HepG2 (cell line): ENCODE measurements around the gene MGAT4D. TPM values are rescaled to one million over a fixed set of nuclear protein-coding genes. Genes with fewer than 3 reads are reported as not detected.

Experiments
- BORCS8-MEF2B ChIP-seq: sonication (generic); formaldehyde crosslinking; IDR thresholded peaks from 2 replicates; pipeline ENCODE4 v1.8.0; 2022; ENCODE audit warnings: mild to moderate bottlenecking, missing genetic modification reagents
- GTF3A ChIP-seq: sonication (generic); formaldehyde crosslinking; conservative IDR thresholded peaks from 2 replicates; pipeline ENCODE4 v1.4.0; 2020; ENCODE audit warnings: mild to moderate bottlenecking, missing genetic modification reagents
- MED13 ChIP-seq: sonication (generic); formaldehyde crosslinking; IDR thresholded peaks from 2 replicates; pipeline ENCODE4 v1.5.0; 2020; ENCODE audit warnings: missing genetic modification reagents
- MXD4 ChIP-seq: IDR thresholded peaks from 2 replicates; pipeline ENCODE4 v1.6.1; 2016; ENCODE audit warnings: mild to moderate bottlenecking, missing biosample characterization, missing genetic modification reagents
- POLR2AphosphoS2 ChIP-seq: IDR thresholded peaks from 2 replicates; pipeline ENCODE4 v1.6.1; 2011; ENCODE audit warnings: low read depth, low read length, improper control_type of control experiment
- SATB2 ChIP-seq: sonication (generic); formaldehyde crosslinking; IDR thresholded peaks from 2 replicates; pipeline ENCODE4 v1.5.0; 2020; ENCODE audit warnings: missing genetic modification reagents
- U2AF2 ChIP-seq: fragments of 200-400 bp; formaldehyde crosslinking; IDR thresholded peaks from 2 replicates; pipeline ENCODE4 v1.6.1; 2017; ENCODE audit warnings: low read depth, mild to moderate bottlenecking, low read length
- ZMYM4 ChIP-seq: sonication (generic); formaldehyde crosslinking; IDR thresholded peaks from 2 replicates; pipeline ENCODE4 v1.8.1; 2023; ENCODE audit warnings: mild to moderate bottlenecking, missing genetic modification reagents
- polyA plus RNA-seq, 8 experiments: library from polyadenylated mRNA; depleted of rRNA in 3 of 8; stranded (reverse) in 7 of 8; unstranded in 1 of 8; fragments of >200 nt; fragmentation: Illumina TruSeq in 4 of 8; extraction: Trizol in 4 of 8; gene quantifications; 2 replicates each; pipeline versions ENCODE4 v1.2.1 to v1.2.3, GENCODE V29; 2011 to 2016; ENCODE audit warnings: low read depth in 4 of 8, missing spikeins in 1 of 8, mixed read lengths in 1 of 8; ENCODE audit not compliant: insufficient read depth in 1 of 8
- total RNA-seq, 5 experiments: library from RNA; depleted of rRNA; stranded (reverse); fragments of >200 nt; fragmentation: Illumina TruSeq; extraction: Trizol; gene quantifications; 2 replicates each; pipeline ENCODE4 v1.2.3, GENCODE V29; 2016; ENCODE audit warnings: low read depth in 1 of 5
- TF ChIP-seq, protein P1 (sequence below): sonication (generic); formaldehyde crosslinking; conservative IDR thresholded peaks from 2 replicates; pipeline ENCODE4 v1.8.0; 2022; ENCODE audit warnings: low read depth, missing genetic modification reagents
- TF ChIP-seq, protein P2 (sequence below): sonication (generic); formaldehyde crosslinking; IDR thresholded peaks from 2 replicates; pipeline ENCODE4 v1.8.0; 2022; ENCODE audit warnings: mild to moderate bottlenecking, missing genetic modification reagents, moderate library complexity
- TF ChIP-seq, protein P3 (sequence below): sonication (generic); formaldehyde crosslinking; IDR thresholded peaks from 2 replicates; pipeline ENCODE4 v1.4.0; 2020; ENCODE audit warnings: missing genetic modification reagents
- TF ChIP-seq, protein P4 (sequence below): sonication (generic); formaldehyde crosslinking; conservative IDR thresholded peaks from 2 replicates; pipeline ENCODE4 v1.4.0; 2020; ENCODE audit warnings: mild to moderate bottlenecking, missing genetic modification reagents, moderate library complexity
- TF ChIP-seq, protein P5 (sequence below): sonication (generic); formaldehyde crosslinking; IDR thresholded peaks from 2 replicates; pipeline ENCODE4 v1.4.0; 2020; ENCODE audit warnings: missing genetic modification reagents, borderline replicate concordance
- TF ChIP-seq, protein P6 (sequence below): sonication (generic); formaldehyde crosslinking; IDR thresholded peaks from 2 replicates; pipeline ENCODE4 v1.5.1; 2020; ENCODE audit warnings: missing genetic modification reagents, mild to moderate bottlenecking, borderline replicate concordance
- TF ChIP-seq, protein P7 (sequence below): fragments of 450-650 bp; IDR thresholded peaks from 2 replicates; pipeline ENCODE4 v1.6.1; 2016
- TF ChIP-seq, protein P8 (sequence below): sonication (generic); formaldehyde crosslinking; IDR thresholded peaks from 2 replicates; pipeline ENCODE4 v1.4.0; 2020; ENCODE audit warnings: missing genetic modification reagents, mild to moderate bottlenecking, borderline replicate concordance

The MGAT4D gene
- total and polyA plus RNA-seq, 2 of the 13 experiments (the other 11 are each of a cell fraction or from before 2014, with no cell fraction given) = not detected

DNA sequence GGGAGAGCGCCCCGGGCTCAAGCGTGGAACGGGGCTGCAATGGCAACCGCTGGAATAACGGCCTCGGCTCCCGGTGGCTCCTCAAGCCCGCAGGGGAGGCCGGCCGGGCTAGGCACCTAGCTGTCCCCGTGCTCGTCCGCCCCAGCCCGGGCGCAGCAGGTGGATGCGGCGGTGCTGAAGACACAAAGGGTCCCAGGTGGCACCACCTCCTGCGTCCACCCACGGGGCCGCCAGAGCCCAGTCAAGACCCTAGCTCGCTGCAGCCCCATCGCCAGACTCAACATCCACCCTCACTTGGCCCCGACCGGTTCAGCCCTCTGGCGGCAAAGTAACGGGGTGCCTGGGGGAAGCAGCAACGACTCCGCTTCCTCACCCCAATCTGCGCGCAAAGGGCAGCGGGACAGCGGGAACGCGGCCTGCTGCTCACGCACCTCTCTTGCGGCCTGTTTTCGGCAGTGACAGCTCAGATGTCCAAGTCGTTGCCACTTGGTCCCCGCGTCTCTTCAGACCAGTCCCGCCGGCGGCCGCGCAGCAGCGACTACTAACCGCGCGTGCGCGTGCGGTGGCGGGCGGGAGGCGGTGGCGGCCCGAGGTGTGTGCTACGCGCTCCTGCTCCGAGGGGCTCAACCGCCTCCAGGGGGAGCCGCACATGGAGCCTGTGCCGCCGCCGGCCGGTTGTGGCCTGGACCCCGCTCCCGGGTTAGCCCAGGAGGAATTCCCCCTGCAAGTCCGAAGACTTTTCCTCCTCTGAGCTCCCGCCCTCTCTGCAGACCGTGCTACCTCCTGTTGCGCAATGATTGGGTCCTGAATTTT is 70.8 kb downstream of the MGAT4D start, which contains the start of gene CLGN (continued):
- TF ChIP-seq, protein P1, sequence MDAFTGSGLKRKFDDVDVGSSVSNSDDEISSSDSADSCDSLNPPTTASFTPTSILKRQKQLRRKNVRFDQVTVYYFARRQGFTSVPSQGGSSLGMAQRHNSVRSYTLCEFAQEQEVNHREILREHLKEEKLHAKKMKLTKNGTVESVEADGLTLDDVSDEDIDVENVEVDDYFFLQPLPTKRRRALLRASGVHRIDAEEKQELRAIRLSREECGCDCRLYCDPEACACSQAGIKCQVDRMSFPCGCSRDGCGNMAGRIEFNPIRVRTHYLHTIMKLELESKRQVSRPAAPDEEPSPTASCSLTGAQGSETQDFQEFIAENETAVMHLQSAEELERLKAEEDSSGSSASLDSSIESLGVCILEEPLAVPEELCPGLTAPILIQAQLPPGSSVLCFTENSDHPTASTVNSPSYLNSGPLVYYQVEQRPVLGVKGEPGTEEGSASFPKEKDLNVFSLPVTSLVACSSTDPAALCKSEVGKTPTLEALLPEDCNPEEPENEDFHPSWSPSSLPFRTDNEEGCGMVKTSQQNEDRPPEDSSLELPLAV (CRISPR knock-in tag) = no peak
- TF ChIP-seq POLR2AphosphoS2 = no peak
- TF ChIP-seq, protein P2, sequence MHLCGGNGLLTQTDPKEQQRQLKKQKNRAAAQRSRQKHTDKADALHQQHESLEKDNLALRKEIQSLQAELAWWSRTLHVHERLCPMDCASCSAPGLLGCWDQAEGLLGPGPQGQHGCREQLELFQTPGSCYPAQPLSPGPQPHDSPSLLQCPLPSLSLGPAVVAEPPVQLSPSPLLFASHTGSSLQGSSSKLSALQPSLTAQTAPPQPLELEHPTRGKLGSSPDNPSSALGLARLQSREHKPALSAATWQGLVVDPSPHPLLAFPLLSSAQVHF = no peak
- TF ChIP-seq MXD4 (CRISPR knock-in tag) = no peak; the same call in 1 of the 2 replicates
- TF ChIP-seq, protein P3, sequence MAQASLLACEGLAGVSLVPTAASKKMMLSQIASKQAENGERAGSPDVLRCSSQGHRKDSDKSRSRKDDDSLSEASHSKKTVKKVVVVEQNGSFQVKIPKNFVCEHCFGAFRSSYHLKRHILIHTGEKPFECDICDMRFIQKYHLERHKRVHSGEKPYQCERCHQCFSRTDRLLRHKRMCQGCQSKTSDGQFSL (CRISPR knock-in tag) = no peak
- TF ChIP-seq, protein P4, sequence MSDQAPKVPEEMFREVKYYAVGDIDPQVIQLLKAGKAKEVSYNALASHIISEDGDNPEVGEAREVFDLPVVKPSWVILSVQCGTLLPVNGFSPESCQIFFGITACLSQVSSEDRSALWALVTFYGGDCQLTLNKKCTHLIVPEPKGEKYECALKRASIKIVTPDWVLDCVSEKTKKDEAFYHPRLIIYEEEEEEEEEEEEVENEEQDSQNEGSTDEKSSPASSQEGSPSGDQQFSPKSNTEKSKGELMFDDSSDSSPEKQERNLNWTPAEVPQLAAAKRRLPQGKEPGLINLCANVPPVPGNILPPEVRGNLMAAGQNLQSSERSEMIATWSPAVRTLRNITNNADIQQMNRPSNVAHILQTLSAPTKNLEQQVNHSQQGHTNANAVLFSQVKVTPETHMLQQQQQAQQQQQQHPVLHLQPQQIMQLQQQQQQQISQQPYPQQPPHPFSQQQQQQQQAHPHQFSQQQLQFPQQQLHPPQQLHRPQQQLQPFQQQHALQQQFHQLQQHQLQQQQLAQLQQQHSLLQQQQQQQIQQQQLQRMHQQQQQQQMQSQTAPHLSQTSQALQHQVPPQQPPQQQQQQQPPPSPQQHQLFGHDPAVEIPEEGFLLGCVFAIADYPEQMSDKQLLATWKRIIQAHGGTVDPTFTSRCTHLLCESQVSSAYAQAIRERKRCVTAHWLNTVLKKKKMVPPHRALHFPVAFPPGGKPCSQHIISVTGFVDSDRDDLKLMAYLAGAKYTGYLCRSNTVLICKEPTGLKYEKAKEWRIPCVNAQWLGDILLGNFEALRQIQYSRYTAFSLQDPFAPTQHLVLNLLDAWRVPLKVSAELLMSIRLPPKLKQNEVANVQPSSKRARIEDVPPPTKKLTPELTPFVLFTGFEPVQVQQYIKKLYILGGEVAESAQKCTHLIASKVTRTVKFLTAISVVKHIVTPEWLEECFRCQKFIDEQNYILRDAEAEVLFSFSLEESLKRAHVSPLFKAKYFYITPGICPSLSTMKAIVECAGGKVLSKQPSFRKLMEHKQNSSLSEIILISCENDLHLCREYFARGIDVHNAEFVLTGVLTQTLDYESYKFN (CRISPR knock-in tag) = no peak; the same call in 1 of the 2 replicates
- TF ChIP-seq, protein P5, sequence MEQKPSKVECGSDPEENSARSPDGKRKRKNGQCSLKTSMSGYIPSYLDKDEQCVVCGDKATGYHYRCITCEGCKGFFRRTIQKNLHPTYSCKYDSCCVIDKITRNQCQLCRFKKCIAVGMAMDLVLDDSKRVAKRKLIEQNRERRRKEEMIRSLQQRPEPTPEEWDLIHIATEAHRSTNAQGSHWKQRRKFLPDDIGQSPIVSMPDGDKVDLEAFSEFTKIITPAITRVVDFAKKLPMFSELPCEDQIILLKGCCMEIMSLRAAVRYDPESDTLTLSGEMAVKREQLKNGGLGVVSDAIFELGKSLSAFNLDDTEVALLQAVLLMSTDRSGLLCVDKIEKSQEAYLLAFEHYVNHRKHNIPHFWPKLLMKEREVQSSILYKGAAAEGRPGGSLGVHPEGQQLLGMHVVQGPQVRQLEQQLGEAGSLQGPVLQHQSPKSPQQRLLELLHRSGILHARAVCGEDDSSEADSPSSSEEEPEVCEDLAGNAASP (CRISPR knock-in tag) = no peak; the same call in 1 of the 2 replicates
- peak; percentile 5; the same call in 1 of the 2 replicates for TF ChIP-seq MED13
- peak; percentile 52; the same call in 1 of the 2 replicates for TF ChIP-seq BORCS8-MEF2B (CRISPR knock-in tag)
- TF ChIP-seq SATB2 = no peak
- TF ChIP-seq, protein P6, sequence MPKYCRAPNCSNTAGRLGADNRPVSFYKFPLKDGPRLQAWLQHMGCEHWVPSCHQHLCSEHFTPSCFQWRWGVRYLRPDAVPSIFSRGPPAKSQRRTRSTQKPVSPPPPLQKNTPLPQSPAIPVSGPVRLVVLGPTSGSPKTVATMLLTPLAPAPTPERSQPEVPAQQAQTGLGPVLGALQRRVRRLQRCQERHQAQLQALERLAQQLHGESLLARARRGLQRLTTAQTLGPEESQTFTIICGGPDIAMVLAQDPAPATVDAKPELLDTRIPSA (CRISPR knock-in tag) = no peak
- TF ChIP-seq U2AF2 = no peak
- TF ChIP-seq ZMYM4 (CRISPR knock-in tag) = peak; percentile 87
- TF ChIP-seq, protein P7, sequence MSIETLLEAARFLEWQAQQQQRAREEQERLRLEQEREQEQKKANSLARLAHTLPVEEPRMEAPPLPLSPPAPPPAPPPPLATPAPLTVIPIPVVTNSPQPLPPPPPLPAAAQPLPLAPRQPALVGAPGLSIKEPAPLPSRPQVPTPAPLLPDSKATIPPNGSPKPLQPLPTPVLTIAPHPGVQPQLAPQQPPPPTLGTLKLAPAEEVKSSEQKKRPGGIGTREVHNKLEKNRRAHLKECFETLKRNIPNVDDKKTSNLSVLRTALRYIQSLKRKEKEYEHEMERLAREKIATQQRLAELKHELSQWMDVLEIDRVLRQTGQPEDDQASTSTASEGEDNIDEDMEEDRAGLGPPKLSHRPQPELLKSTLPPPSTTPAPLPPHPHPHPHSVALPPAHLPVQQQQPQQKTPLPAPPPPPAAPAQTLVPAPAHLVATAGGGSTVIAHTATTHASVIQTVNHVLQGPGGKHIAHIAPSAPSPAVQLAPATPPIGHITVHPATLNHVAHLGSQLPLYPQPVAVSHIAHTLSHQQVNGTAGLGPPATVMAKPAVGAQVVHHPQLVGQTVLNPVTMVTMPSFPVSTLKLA = no peak
- TF ChIP-seq GTF3A = peak; percentile 87
- TF ChIP-seq, protein P8, sequence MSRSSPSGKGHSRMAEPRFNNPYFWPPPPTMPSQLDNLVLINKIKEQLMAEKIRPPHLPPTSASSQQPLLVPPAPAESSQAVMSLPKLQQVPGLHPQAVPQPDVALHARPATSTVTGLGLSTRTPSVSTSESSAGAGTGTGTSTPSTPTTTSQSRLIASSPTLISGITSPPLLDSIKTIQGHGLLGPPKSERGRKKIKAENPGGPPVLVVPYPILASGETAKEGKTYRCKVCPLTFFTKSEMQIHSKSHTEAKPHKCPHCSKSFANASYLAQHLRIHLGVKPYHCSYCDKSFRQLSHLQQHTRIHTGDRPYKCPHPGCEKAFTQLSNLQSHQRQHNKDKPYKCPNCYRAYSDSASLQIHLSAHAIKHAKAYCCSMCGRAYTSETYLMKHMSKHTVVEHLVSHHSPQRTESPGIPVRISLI = 0 out of 2 replicates have a peak, but pooled peaks have one; percentile 30
